SKM-1 treated with dmso at 0.1 percent for 144 hours (cell line): ENCODE measurements around the gene UBA5.

Experiments
- DNase-seq: peaks from one replicate; lab custom pipeline; 2025; ENCODE audit not compliant: unreplicated experiment; lab: John Stamatoyannopoulos, UW

The UBA5 gene

DNA sequence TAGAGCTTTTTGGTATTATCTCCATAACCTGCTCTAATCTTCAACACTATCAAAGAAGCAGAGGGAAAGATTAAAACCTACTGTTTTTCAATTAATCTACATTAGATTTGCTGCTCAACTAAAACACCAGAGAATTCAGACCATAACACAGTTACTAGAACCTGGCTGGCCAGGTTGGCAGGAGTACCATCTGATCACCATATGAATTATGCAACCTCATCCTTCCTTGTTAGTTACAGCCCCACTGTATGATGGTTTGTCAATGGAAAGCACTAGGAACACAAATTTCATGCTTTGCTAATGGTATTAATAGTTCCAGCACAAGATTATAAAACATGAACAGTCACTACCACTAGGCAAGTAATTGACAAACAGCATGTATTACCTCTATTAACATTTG, 56.2 kb downstream of the UBA5 start:
- no peak for DNase-seq

DNA sequence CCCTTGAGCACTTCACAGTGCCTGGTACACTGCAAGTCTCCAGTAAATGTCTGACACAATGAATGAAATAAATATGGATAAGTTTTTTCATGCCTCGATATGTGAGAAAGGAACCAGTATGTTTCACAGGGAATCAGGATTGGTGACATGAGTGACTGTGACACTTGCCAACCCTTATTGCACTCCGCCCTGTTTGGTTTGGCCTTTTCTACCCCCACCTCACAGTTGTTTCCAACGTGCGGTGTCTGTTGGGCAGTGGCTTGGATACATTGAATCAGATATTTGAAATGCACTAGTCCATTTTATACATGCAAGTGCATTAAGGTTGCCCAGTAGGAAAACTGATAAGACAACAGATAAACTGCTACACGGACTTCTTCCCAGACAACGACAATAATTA, 60.1 kb downstream of the UBA5 start:
- no peak for DNase-seq

DNA sequence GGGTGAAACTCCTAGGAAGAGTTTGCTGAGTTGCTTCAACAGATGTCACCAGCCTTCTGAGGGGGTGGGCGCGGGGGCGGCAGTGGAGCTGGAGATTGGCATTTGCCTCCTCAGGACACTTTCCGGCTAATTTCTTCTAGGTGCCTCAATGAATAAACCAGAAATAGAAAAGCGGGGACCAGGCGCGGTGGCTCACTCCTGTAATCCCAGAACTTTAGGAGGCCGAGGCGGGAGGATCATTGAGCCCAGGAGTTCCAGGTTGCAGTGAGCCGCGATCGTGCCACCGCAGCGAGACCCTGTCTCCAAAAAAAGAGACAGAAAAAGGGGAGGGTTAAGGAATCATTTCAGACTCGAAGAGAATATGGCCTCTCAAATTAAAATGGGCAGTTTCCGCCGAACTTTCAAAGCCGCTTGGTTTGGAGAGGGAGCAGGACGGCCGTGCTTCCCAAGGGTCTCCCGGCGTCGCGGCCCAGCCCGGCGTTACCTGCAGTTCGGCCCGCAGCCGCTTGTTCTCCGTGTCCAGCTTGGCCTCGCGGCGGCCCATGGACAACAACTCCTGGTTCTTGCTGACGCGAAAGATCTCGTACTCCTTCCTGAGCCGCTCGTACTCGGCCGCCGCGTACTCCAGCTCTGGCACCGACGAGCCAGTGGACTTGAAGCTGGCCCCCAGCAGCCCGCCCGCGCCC, 61.5 kb downstream of the UBA5 start:
- DNase-seq, result peak; percentile 40

DNA sequence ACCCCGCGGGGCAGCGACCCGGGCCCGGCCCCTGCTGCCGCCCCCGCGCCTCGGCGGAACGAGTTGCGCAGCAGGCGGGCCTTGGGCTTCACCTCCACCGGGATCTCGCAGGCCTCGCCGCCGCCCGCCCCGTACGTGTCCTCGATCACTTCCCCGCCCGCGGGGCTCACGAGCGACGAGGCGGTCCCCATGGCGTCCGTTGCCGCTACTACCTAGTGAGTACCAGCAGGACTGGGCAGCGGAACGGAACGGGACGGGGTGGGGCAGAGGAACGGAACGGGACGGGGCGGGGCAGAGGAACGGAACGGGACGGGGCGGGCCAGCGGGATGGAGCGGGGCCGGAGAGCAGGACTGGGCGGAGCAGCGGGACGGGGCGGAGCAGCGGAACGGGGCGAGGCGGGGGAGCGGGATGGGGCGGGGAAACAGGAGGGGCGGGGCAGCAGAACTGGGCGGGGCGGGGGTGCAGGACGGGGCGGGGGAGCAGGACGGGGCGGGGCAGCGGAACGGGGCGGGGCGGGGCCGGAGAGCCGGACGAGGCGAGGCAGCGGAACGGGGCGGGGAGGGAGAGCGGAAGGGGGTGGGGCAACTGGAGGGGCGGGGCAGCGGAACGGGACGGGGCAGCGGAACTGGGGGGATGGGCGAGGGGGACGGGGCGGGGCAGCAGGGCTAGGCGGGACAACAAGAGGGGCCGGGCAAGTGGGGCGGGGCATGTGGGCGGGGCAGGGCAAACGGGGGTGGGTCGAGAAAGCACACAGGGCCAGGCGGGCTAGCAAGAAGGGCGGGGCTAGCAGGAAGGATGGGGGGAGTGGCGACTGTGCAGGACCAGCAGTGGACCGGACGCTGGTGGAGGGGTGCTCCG, 62.3 kb downstream of the UBA5 start, which contains the start of gene NPHP3:
TSS of gene NPHP3 (minus strand) at position 245 of the 859 bp plus-strand sequence. CDS start at position 191, 54 bp downstream.
- DNase-seq, result peak; percentile 92

DNA sequence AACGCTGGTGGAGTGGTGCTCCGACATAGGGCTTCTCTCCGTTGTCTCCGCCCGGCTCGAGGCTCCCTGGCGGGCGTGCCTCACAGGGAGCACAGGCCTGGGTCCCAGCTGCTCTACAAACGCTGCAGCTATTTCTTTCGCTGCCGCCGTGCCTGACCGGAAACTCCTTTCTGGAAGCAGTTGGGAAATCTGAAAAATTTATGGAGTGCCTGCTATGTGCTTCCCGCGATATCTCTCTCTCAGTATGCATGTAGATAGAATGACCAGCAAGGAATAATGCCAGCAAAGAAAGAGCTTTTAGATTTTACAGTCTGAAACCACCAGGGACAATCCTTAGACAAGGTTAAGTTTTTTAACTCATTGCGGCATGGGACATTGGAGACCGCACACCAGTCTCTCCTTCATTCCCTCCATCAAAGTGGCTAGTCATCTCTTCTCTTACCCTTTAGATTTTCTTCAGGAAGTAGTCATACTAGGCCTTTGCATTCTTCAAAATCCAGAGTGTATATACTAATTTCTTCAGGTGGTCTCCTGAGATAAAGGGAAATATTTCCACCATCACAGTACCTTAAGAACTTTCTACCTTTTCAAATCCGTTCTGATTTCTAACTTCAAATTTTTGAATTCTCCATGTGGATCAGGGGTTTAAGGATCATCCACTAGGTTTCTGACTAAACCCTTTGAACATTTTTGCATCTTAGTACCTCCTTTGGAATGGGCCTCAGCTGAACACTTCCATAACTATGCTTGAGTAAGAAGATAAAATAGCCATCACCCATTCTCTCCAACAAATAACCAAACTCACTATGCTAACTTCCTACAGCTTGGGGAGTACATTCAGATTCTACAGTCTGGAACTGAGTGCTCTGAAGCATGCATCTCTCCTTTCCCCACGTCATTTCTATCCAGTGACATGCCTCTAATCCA, 63.2 kb downstream of the UBA5 start:
- DNase-seq, result no peak

DNA sequence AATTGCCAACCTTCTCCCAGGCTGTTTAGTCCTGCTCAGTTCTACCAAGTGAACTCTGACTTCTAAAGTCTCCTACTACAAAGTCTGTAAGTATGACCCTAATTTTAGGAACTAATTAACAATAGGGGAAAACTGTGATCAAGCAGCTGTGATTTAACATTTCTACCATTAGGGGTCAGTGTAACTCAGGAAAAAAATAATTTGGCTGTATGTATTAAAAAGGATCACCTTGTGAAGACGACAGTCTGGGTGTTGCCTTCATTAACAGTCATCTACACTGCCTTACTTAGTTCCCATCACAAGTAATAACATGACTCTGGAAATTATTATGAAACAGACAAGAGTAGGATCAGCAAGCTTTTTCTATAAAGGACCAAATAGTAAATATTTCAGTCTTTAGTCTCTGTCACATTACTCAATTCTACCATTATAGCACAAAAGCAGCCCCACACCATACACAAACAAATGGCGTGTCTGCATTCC, 66.3 kb downstream of the UBA5 start:
- peak; percentile 59 for DNase-seq
